Glomerular endothelial cell (primary cell): Measurements from ENCODE around the gene SERPINB13. TPM values are rescaled to one million over a fixed set of nuclear protein-coding genes. Genes with fewer than 3 reads are reported as not detected.
"Not testable (repeated sequence)": the region's sequence is repeated elsewhere in the genome, so short reads cannot be mapped to it uniquely, and the experiment has no call there.

Experiments used
- DNase-seq: peaks from one replicate; pipeline ENCODE4 v3.0.0-alpha.2; 2011; ENCODE audit warnings: low read depth, low spot score; ENCODE audit errors: extremely low read depth
- total RNA-seq: library from RNA; depleted of rRNA; stranded (reverse); fragments of >200 nt; gene quantifications from 2 replicates; pipeline ENCODE4 v1.2.3, GENCODE V29; 2015

SERPINB13 gene
- total RNA-seq, 1 donor from 2014 or later = not detected

DNA sequence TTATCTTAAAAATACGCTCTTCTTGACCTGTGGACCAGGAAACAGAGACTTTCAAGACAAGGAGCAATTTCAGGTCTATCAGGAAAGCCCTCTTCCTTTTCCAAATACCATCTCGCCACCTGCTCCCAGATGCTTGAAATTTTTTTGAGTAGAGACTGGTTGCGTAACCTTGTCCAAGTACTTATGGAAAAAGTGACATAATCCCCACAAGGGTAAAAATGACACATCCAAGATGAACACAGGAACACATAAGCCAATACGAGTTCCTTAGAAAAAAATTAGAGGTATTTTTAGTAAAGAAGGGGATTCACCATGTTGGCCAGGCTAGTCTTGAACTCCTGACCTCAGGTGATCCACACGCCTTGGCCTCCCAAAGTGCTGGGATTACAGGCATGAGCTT is 1.8 kb downstream of the SERPINB13 start:
- no peak for DNase-seq

- no peak for DNase-seq
Observed at GRCh38 chr18:63590373-63590772, 3.2 kb downstream of the SERPINB13 start.

- DNase-seq = no peak
Observed at GRCh38 chr18:63590966-63591695, 4.0 kb downstream of the SERPINB13 start.

GRCh38 chr18:63591725-63592124 is 4.6 kb downstream of the SERPINB13 start:
- no peak for DNase-seq

- DNase-seq = no peak
Observed at GRCh38 chr18:63592471-63592870, 5.3 kb downstream of the SERPINB13 start.

DNA sequence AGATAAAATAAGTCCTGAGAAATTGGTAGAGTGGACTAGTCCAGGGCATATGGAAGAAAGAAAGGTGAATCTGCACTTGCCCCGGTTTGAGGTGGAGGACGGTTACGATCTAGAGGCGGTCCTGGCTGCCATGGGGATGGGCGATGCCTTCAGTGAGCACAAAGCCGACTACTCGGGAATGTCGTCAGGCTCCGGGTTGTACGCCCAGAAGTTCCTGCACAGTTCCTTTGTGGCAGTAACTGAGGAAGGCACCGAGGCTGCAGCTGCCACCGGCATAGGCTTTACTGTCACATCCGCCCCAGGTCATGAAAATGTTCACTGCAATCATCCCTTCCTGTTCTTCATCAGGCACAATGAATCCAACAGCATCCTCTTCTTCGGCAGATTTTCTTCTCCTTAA is 9.8 kb downstream of the SERPINB13 start:
- DNase-seq = no peak

- no peak for DNase-seq
Observed at GRCh38 chr18:63603355-63603754, 16.2 kb downstream of the SERPINB13 start.

DNA sequence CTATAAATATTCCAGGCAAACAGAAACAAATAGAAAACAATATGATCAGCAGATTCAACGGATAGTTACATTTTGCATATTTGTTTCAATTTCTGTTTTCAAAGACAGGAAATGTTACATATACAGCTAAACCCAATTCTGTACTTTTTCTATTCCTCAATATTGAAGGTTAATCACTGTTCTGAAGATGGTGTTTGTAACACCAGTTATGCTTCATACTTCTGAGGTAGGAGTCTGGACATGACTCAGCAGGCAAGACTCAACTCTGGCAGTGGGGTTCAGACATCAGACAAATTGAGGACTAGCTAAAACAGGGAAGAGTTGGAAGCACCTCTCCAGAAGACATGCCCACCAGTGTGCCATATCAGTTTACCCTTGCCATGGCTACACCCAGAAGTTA is 16.6 kb downstream of the SERPINB13 start:
- DNase-seq = no peak

DNA sequence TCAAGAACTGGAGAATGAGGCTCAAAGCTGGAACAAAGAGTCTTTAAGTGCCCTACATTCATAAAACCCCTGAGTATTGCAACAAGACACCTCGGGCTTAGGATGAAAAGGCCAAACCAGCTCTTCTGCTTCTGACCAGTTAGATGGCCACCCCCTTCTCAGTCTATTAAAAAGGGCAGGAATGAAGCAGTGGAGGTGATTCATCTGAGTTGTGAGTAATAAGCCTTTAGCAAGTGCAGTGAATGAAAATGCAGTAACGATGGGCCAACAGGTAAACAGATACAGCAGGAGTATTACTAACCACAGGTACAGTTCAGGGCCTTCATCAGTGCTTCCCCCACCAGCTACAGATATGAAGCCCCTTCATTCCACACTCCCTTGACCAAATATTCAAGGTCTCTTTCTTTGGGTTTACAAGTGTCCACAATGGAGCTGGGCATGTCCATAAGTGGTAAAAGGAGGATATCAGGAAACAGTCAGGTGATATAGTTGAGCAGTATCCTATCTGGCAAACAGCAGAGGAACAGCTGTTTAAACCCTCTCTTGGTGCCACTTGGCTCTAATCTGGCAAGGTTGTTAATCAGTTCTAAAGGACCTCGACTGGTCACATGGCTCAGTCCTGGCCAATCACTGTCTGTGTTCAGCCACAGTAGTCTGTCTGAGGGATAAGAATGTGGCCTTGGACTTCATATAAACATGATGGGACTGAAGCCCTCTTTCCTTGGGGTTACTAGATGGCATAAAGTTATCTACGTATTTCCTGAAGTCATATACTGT is 17.8 kb downstream of the SERPINB13 start:
- no peak for DNase-seq

DNA sequence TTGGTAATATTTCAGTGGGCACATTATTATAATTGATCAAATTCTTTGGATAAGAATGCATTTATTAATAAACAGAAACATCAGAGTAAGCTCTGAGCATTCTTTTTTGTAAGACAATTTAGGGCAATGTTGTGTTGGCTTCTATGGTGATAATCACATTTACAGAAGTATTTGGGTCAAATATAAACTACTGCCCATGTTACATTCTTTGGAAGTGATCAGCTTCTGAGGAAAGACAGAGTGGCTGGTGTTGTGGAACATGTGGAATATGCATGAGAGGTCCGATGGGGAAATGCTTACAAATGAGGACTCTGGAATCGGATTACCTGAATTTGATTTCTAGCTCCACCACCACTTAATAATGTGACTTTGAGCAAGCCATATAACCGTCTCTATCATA is 19.4 kb downstream of the SERPINB13 start:
- no peak for DNase-seq

DNA sequence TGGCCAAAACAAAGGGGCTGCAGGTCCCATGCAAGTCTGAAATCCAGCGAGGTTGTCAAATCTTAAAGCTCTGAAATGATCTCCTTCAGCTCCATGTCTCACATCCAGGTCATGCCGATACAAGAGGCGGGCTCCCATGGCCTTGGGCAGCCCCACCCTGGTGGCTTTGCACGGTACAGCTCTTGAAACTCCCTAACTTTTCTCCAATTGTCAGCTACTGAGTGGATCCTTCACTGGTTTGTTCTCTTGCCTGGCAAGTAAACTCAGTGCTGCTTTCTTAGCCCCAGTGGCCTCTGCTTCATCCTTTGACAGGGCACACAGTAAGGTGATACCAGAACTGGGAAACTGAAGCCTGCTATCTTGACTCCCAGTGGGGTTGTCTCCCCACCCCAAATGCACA is 26.3 kb downstream of the SERPINB13 start:
- no peak for DNase-seq

DNA sequence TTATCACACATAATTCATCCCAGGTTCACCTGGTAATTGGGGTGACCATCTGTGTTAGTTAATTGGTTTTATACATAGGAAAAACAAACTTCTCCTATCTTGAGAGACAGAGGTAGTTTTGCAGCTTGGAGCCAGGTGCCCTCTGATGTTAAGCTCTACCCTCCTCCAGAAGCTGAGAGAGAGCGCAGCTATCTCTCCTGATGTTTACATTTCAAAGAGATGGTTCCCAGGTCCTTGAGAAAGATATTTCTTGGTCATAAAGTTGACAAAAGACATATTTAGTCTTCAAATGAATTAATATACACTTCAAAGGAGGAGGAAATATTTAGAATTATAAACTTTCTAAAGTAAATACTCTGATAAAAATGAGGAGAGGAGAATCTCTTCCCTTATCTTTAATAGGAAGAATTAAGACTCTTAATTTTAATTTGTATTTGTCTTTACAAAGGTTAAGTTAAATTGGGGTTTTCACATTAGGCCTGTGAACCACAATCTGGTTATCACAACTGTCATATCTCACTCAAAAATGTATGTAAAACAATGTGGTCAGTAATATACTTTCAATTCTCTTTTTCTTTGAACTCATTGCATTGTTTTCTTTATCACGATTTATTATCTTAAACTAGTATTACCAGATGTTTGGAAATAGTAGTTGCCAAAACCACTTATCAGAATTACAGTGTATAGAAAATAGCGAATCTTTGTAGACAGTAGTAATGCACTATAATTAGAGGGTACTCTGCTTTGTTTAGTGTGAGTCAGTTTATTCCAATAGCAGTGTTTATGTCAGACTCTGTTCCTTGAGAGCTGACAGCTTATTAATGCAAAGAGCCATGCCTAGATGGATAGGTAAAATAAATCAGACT is 30.1 kb downstream of the SERPINB13 start:
- no peak for DNase-seq

GRCh38 chr18:63617915-63618234 is 30.7 kb downstream of the SERPINB13 start:
- no peak for DNase-seq

DNA sequence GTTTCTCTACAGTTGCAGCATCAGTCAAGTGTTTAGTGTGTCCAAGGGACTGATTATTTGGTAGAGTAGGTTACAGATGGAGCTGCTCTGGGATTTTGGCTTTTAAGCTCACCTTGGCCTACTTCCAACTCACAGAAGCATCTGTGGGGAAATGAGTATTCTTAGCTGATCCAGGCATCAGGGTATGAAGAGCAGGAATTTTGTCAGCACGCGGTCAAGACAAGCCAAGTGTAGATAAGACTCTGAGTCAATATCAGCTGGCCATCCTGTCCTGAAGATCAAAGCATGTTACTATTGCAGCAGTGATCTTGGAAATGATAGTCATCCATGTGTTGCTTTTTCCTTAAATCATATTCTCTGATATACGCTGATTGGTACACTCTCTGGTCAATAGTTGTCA is 32.5 kb downstream of the SERPINB13 start:
- DNase-seq = no peak

DNA sequence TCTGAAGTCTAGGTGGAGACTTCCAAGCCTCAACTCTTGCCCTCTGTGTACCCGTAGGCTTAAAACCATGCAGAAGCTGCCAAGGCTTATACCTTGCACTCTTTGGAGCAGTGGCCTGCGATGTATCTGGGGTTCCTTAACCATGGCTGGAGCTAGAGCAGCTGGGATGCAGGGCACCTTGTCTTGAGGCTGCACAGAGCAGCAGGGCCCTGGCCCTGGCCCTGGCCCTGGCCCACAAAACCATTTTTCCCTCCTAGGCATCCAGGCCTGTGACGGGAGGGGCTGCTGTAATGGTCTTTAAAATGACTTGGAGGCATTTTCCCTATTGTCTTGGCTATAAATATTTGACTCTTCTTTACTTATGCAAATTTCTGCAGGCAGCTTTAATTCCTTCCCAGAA is 37.7 kb downstream of the SERPINB13 start:
- no peak for DNase-seq

GRCh38 chr18:63626431-63626830 is 39.3 kb downstream of the SERPINB13 start:
- no peak for DNase-seq

- DNase-seq = no peak
Observed at GRCh38 chr18:63627819-63628218, 40.7 kb downstream of the SERPINB13 start.

- DNase-seq = no peak
Observed at GRCh38 chr18:63637703-63638102, 50.6 kb downstream of the SERPINB13 start.

- not testable (repeated sequence) for DNase-seq
Observed at GRCh38 chr18:63641157-63641680, 54.1 kb downstream of the SERPINB13 start.

GRCh38 chr18:63642668-63643356 is 55.7 kb downstream of the SERPINB13 start:
- not testable (repeated sequence) for DNase-seq

- not testable (repeated sequence) for DNase-seq
Observed at GRCh38 chr18:63644142-63644541, 57.0 kb downstream of the SERPINB13 start, which contains the start of gene SERPINB4. TSS of gene SERPINB4 (minus strand) at chr18:63644256. CDS start at chr18:63643577, 679 bp downstream.
